ENCODE results near the gene HYAL2.

GRCh38 chr3:50358355-50358910 is 35.9 kb upstream of the HYAL2 start:
- TF ChIP-seq CTCF (IDR thresholded peaks at IDR 0.05) (no peak), POLR2A (IDR thresholded peaks at IDR 0.05) (no peak), EP300 (IDR thresholded peaks at IDR 0.05) (no peak)

Data from ovary (tissue), 3 donors.